DMS153 treated with DMSO at 0.1 percent for 48 hours (cell line): ENCODE data around the gene STKLD1.
"Not testable (repeated sequence)": the region's sequence is repeated elsewhere in the genome, so short reads cannot be mapped to it uniquely, and the experiment has no call there.

Experiments used
- DNase-seq: peaks from one replicate; lab custom pipeline; 2025; ENCODE audit not compliant: unreplicated experiment; lab: John Stamatoyannopoulos, UW

STKLD1 gene

GRCh38 chr9:133375724-133376654 lies at the start of gene STKLD1, which contains the start of gene SURF4:
Gene STKLD1 (plus strand): TSS chr9:133376366. CDS start chr9:133376474, 108 bp downstream.
Gene SURF4 (minus strand): TSS chr9:133376060. CDS start chr9:133375969, 91 bp downstream.
- peak; percentile 97 for DNase-seq

- not testable (repeated sequence) for DNase-seq
Measured at GRCh38 chr9:133327021-133327420, 49.1 kb upstream of the STKLD1 start.

GRCh38 chr9:133327834-133328484 lies 48.2 kb upstream of the STKLD1 start:
- no peak for DNase-seq

- DNase-seq, result not testable (repeated sequence)
Measured at GRCh38 chr9:133329306-133330156, 46.6 kb upstream of the STKLD1 start.

GRCh38 chr9:133331221-133331620 lies 44.9 kb upstream of the STKLD1 start:
- DNase-seq, result no peak

- no peak for DNase-seq
Measured at GRCh38 chr9:133331641-133332380, 44.4 kb upstream of the STKLD1 start.

GRCh38 chr9:133332381-133332730 lies 43.8 kb upstream of the STKLD1 start:
- DNase-seq, result no peak

GRCh38 chr9:133333011-133333410 lies 43.2 kb upstream of the STKLD1 start:
- no peak for DNase-seq

- DNase-seq, result no peak
Measured at GRCh38 chr9:133333566-133333965, 42.6 kb upstream of the STKLD1 start.

- DNase-seq, result no peak
Measured at GRCh38 chr9:133334161-133334560, 42.0 kb upstream of the STKLD1 start.

- DNase-seq, result not testable (repeated sequence)
Measured at GRCh38 chr9:133334888-133335287, 41.3 kb upstream of the STKLD1 start.

- peak; percentile 88 for DNase-seq
Measured at GRCh38 chr9:133335924-133336811, 40.0 kb upstream of the STKLD1 start, which contains the start of gene SURF6. Gene SURF6 (minus strand): TSS chr9:133336188. CDS start chr9:133336132, 56 bp downstream.

- no peak for DNase-seq
Measured at GRCh38 chr9:133339641-133340040, 36.5 kb upstream of the STKLD1 start.

GRCh38 chr9:133340256-133340655 lies 35.9 kb upstream of the STKLD1 start:
- DNase-seq, result no peak

GRCh38 chr9:133340916-133341315 lies 35.2 kb upstream of the STKLD1 start:
- DNase-seq, result no peak

- DNase-seq, result no peak
Measured at GRCh38 chr9:133341369-133342068, 34.6 kb upstream of the STKLD1 start.

GRCh38 chr9:133342069-133342406 lies 34.1 kb upstream of the STKLD1 start:
- no peak for DNase-seq

GRCh38 chr9:133342570-133342969 lies 33.6 kb upstream of the STKLD1 start:
- no peak for DNase-seq

GRCh38 chr9:133344071-133344470 lies 32.1 kb upstream of the STKLD1 start:
- no peak for DNase-seq
